Superior temporal gyrus (tissue), 1 donor: ENCODE data around the gene NFAT5.

Experiments used
- DNase-seq: peaks from one replicate; pipeline ENCODE4 v3.0.0-alpha.2; 2016; ENCODE audit errors: extremely low spot score

NFAT5 gene

GRCh38 chr16:69741951-69742904, 176.5 kb downstream of the NFAT5 start:
- no peak for DNase-seq

DNA sequence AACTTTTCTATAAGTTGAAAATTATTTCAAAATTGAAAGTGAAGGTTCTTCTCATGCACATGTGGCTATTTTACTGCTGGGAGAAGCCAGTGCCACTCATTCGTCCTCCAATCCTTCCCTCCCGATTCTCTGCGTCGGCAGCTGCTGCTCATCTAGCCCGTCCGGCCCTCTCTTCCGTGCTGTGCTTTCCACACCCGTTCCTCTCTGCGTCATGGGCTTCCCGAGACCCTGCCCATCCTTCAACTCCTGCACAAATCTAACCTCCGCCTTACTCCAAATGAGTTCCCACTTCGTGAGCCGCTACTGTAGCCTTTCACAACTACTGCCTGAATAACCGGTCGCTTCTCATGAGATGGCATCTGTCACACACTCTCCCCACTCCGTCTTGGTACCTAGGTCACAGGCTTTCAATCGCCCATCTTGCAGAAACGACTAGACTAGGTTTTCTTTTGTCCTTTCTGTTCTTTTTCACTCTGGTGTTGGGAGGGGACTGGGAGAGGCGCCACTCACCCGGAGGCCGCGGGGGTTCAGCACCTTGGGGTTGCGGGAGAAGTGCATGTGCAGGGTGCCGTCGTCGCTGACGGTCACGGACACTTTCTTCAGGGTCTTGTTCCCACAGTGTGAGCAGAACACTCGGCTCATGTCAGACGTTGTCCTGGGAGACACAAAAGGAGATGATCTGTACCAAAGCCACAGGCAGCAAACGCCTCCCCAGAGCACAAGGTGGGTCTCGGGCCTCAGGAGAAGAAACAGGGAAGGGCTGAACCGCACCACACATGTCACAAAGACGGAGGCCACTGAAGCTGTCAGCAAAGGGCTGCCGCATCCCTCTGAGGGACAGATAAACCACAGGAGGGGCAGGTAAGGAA, 178.8 kb downstream of the NFAT5 start:
- no peak for DNase-seq

DNA sequence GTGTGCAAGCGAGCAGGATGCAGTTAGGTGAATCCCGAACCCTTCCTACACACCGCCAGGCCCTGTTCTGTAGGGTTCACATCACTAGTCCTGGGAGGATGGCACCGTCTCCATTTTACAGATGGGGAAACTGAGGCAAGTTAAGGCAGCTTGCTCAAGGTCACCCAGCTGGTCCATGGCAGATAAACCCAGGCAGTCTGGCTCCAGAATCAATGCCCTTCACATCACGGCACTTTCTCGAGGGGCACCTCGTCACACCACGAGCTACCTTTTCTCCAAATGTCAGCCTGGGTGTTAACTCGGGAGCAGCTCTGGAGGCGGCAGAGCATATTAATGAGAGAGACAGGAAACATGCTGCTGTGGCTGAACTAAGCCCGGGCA, 179.5 kb downstream of the NFAT5 start:
- DNase-seq = no peak

- no peak for DNase-seq
These were observed 180.2 kb downstream of the NFAT5 start for GRCh38 chr16:69745959-69746358.

DNA sequence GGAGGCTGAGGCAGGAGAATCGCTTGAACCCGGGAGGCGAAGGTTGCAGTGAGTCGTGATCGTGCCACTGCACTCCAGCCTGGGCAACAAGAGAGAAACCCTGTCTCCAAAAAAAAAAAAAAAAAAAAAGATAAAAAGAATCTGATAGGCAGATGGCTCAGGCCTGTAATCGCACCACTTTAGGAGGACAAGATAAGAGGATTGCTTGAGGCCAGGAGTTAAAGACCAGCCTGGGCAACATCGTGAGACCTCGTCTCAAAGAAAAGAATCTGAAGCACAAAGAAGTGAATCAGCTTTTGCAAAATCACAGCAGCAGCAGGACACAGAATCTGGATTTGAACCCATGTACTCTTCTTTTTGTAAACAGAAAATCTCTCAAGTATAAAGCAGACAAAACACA, 181.3 kb downstream of the NFAT5 start:
- DNase-seq = no peak

DNA sequence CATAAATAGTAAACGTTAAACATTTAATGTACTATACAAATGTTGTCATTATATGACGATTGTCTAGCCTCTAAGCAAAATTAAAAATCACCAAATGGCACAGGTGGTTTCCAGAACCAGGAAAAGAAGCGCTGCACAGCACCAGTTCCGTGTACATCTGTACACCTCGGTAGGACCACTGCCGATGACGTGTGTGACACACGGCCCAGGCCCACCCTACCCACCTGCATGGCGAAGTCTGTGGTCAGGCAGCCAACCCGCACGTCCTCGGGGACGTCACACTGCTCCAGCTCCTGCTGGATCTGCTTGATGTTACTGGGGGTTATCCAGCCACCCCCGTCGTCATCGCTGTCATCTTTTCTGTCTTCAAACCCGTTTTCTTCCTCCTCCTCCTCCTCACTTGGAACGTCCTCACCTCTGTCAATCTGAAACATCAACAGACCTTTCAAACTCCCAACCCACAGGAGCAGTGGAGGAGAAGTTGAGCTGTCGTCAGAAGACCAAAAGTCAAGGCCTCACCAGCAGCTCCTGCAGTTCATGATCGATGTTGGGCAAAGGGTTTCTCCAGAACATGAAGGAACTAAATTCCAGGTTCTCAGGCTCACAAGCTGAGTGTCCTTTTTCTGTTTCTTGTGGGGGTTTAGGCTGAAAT, 183.1 kb downstream of the NFAT5 start:
- DNase-seq = no peak

DNA sequence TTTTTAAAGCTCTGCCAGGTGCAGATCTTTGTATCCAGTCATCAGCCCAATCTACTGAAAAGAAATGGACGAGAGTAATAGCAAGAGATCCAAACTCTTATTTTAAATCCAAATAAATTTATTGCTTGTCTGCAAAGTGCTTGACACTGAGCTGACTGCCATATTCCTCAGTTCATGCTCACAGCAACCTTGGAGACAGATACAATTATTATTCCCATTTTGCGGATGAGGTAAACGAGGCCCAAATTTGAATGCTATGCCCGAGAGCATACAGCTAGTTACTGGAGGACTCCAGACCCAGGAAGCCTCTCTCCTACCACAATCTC, 188.3 kb downstream of the NFAT5 start:
- DNase-seq = no peak
